K562 (cell line): ENCODE measurements around the gene B3GALT4. TPM values are rescaled to one million over a fixed set of nuclear protein-coding genes. Genes with fewer than 3 reads are reported as not detected.

ENCODE experiments used
- BCOR ChIP-seq: fragments of 450-650 bp; IDR thresholded peaks from 2 replicates; pipeline ENCODE4 v1.6.1; 2016
- BRCA1 ChIP-seq, 2 experiments: fragments of 450-650 bp in 1 of 2; sonication (generic) in 1 of 2; formaldehyde crosslinking in 1 of 2; IDR thresholded peaks; 2 replicates each; pipeline versions ENCODE4 v1.5.0 to v1.6.1; 2017 to 2020; ENCODE audit warnings: mild to moderate bottlenecking in 1 of 2, missing genetic modification reagents in 1 of 2
- CEBPB ChIP-seq: fragments of 450-650 bp; IDR thresholded peaks from 2 replicates; pipeline ENCODE4 v1.6.1; 2016; ENCODE audit warnings: missing genetic modification characterization, missing compliant biosample characterization
- CHD1 ChIP-seq: fragments of 200-600 bp; sonication (generic); IDR thresholded peaks from one replicate; pipeline ENCODE4 v1.6.1; 2012; ENCODE audit warnings: mild to moderate bottlenecking, moderate library complexity, low read length, inconsistent platforms
- ELF1 ChIP-seq: fragments of 200-800 bp; sonication (Bioruptor generic); IDR thresholded peaks from 2 replicates; pipeline ENCODE4 v1.6.1; 2016; ENCODE audit warnings: missing genetic modification characterization, missing compliant biosample characterization
- ETV5 ChIP-seq: sonication (generic); formaldehyde crosslinking; IDR thresholded peaks from 2 replicates; pipeline ENCODE4 v1.4.0; 2020; ENCODE audit warnings: low read depth, mild to moderate bottlenecking, missing genetic modification reagents
- ETV6 ChIP-seq, 3 experiments: fragments of 150-350 bp in 1 of 3; sonication (generic) in 1 of 3; formaldehyde crosslinking in 1 of 3; IDR thresholded peaks; 2 replicates each; pipeline versions ENCODE4 v1.6.1 to v1.8.0; 2014 to 2022; ENCODE audit warnings: borderline replicate concordance in 2 of 3, low read depth in 2 of 3, antibody characterized with exemption in 1 of 3, low read length in 1 of 3, mild to moderate bottlenecking in 1 of 3, missing genetic modification reagents in 1 of 3
- KDM1A ChIP-seq, 2 experiments: fragments of 450-650 bp; IDR thresholded peaks; 2 replicates each; pipeline ENCODE4 v1.6.1; 2016; ENCODE audit warnings: mild to moderate bottlenecking in 2 of 2
- MAFF ChIP-seq: IDR thresholded peaks from 2 replicates; pipeline ENCODE4 v1.6.1; 2012; ENCODE audit warnings: low read length, improper control_type of control experiment
- MAX ChIP-seq: sonication (generic); formaldehyde crosslinking; IDR thresholded peaks from 2 replicates; pipeline ENCODE4 v1.9.0; 2022; ENCODE audit warnings: mild to moderate bottlenecking, missing genetic modification reagents
- MTA3 ChIP-seq: fragments of 450-650 bp; formaldehyde crosslinking; IDR thresholded peaks from 2 replicates; pipeline ENCODE4 v1.6.1; 2017; ENCODE audit warnings: mild to moderate bottlenecking, borderline replicate concordance
- PBX2 ChIP-seq, 2 experiments: IDR thresholded peaks in 1 of 2; conservative IDR thresholded peaks in 1 of 2; 2 replicates each; pipeline ENCODE4 v1.6.1; 2016; ENCODE audit warnings: low read depth in 2 of 2, mild to moderate bottlenecking in 1 of 2, missing compliant biosample characterization in 1 of 2, missing genetic modification characterization in 1 of 2, moderate library complexity in 1 of 2
- PHTF2 ChIP-seq: fragments of 250-450 bp; sonication (Bioruptor Pico); IDR thresholded peaks from 2 replicates; pipeline ENCODE4 v1.5.0; 2021; ENCODE audit warnings: mild to moderate bottlenecking
- PTTG1 ChIP-seq: fragments of 450-650 bp; IDR thresholded peaks from 2 replicates; pipeline ENCODE4 v1.6.1; 2016; ENCODE audit warnings: low read depth, mild to moderate bottlenecking, missing genetic modification characterization, missing compliant biosample characterization
- SIN3B ChIP-seq: fragments of 450-650 bp; IDR thresholded peaks from 2 replicates; pipeline ENCODE4 v1.6.1; 2017; ENCODE audit warnings: low read depth, mild to moderate bottlenecking, moderate library complexity
- SMAD3 ChIP-seq: fragments of 450-650 bp; formaldehyde crosslinking; conservative IDR thresholded peaks from 2 replicates; pipeline ENCODE4 v1.4.0; 2020; ENCODE audit warnings: mild to moderate bottlenecking
- SOX6 ChIP-seq: fragments of 450-650 bp; IDR thresholded peaks from 2 replicates; pipeline ENCODE4 v1.6.1; 2014; ENCODE audit warnings: mild to moderate bottlenecking
- TCF7L2 ChIP-seq: fragments of 150-350 bp; IDR thresholded peaks from 2 replicates; pipeline ENCODE4 v1.6.1; 2016; ENCODE audit warnings: low read depth, mild to moderate bottlenecking, low read length, moderate library complexity
- TSC22D4 ChIP-seq: fragments of 450-650 bp; IDR thresholded peaks from 2 replicates; pipeline ENCODE4 v1.6.1; 2016; ENCODE audit warnings: missing genetic modification characterization, missing biosample characterization, control low read depth
- ZBTB7A ChIP-seq: IDR thresholded peaks from 2 replicates; pipeline ENCODE4 v1.6.1; 2011; ENCODE audit warnings: low read depth, mild to moderate bottlenecking, low read length, moderate library complexity, borderline replicate concordance; ENCODE audit not compliant: control insufficient read depth
- ZFP30 ChIP-seq: fragments of 250-450 bp; sonication (Bioruptor Pico); IDR thresholded peaks from 2 replicates; pipeline ENCODE4 v1.8.0; 2022; ENCODE audit warnings: moderate library complexity, mild to moderate bottlenecking, inconsistent platforms, borderline replicate concordance
- ZFX ChIP-seq: sonication (generic); formaldehyde crosslinking; IDR thresholded peaks from 2 replicates; pipeline ENCODE4 v1.8.0; 2022; ENCODE audit warnings: mild to moderate bottlenecking, missing genetic modification reagents, moderate library complexity
- ZNF212 ChIP-seq: fragments of 450-650 bp; formaldehyde crosslinking; IDR thresholded peaks from 2 replicates; pipeline ENCODE4 v1.4.0; 2020; ENCODE audit warnings: mild to moderate bottlenecking
- ZNF232 ChIP-seq: sonication (generic); formaldehyde crosslinking; IDR thresholded peaks from 2 replicates; pipeline ENCODE4 v1.8.0; 2022; ENCODE audit warnings: mild to moderate bottlenecking, missing genetic modification reagents
- ZNF24 ChIP-seq: fragments of 450-650 bp; IDR thresholded peaks from 2 replicates; pipeline ENCODE4 v1.6.1; 2016
- ZNF354B ChIP-seq: fragments of 250-450 bp; sonication (Bioruptor Pico); IDR thresholded peaks from 2 replicates; pipeline ENCODE4 v1.4.0; 2020
- ZNF707 ChIP-seq: fragments of 250-450 bp; sonication (Bioruptor Pico); conservative IDR thresholded peaks from 2 replicates; pipeline ENCODE4 v1.8.0; 2022; ENCODE audit warnings: inconsistent platforms, mild to moderate bottlenecking, moderate library complexity
- polyA plus RNA-seq, 8 experiments: library from polyadenylated mRNA; depleted of rRNA in 4 of 8; stranded (reverse) in 5 of 8; unstranded in 3 of 8; fragments of >200 nt; fragmentation: Nextera tagmentation in 2 of 8; fragmentation: Illumina TruSeq in 1 of 8; extraction: Ambion mirVana in 2 of 8; extraction: Trizol in 1 of 8; gene quantifications; 2 replicates each; pipeline versions ENCODE4 v1.2.1 to v1.2.3, GENCODE V29; 2011 to 2014; ENCODE audit warnings: inconsistent platforms in 1 of 8, missing spikeins in 1 of 8
- total RNA-seq, 7 experiments: library from RNA; depleted of rRNA in 6 of 7; stranded (reverse); fragments of >200 nt in 6 of 7; fragmentation: Illumina TruSeq in 2 of 7; extraction: Trizol in 2 of 7; gene quantifications; 2 replicates each; pipeline versions ENCODE4 v1.2.1 to v1.2.3, GENCODE V29; 2011 to 2021; ENCODE audit warnings: low replicate concordance in 1 of 7

Gene B3GALT4
- total and polyA plus RNA-seq, 9 of the 15 experiments (the other 6 are each of a cell fraction or from before 2014, with no cell fraction given), result 0.11 to 1.3 (median 0.53) TPM; not detected in 1

GRCh38 chr6:33276864-33277662 is at the start of gene B3GALT4 (continued):
- TF ChIP-seq ETV6 (IDR thresholded peaks at IDR 0.05; ENCODE audit: borderline replicate concordance in 1 of 2, low read depth in 2 of 2, low read length in 1 of 2) (peak in 1 of 2 experiments; percentile 73; a peak in 2 of 4 replicates), ETV6 (CRISPR knock-in tag; IDR thresholded peaks at IDR 0.05; ENCODE audit: borderline replicate concordance) (no peak), MTA3 (peak; percentile 96; the same call in 1 of the 2 replicates), KDM1A (IDR thresholded peaks at IDR 0.05) (peak in 1 of 2 experiments; percentile 38; a peak in 1 of 4 replicates), BRCA1 (IDR thresholded peaks at IDR 0.05) (no peak), BRCA1 (CRISPR knock-in tag; IDR thresholded peaks at IDR 0.05) (0 out of 2 replicates have a peak, but pooled peaks have one; percentile 79), PHTF2 (CRISPR knock-in tag) (no peak), ZNF232 (CRISPR knock-in tag) (no peak), ZFP30 (no peak), ELF1 (tag) (peak; percentile 96), PTTG1 (tag) (no peak), BCOR (no peak), CHD1 (no peak), SMAD3 (CRISPR knock-in tag) (peak; percentile 73), TSC22D4 (no peak), ZNF354B (CRISPR knock-in tag) (no peak), ZNF212 (CRISPR knock-in tag) (0 out of 2 replicates have a peak, but pooled peaks have one; percentile 28), ZNF707 (CRISPR knock-in tag) (no peak), MAX (CRISPR knock-in tag) (peak; percentile 90), SOX6 (peak; percentile 73), ZFX (peak; percentile 84), PBX2 (CRISPR knock-in tag; IDR thresholded peaks at IDR 0.05; ENCODE audit: low read depth) (no peak), PBX2 (tag; conservative IDR thresholded peaks at IDR 0.05; ENCODE audit: low read depth) (no peak), ETV5 (CRISPR knock-in tag) (peak; percentile 90; the same call in 1 of the 2 replicates), SIN3B (peak; percentile 70), ZNF24 (peak; percentile 80), TCF7L2 (no peak), ZBTB7A (peak; percentile 88), CEBPB (tag) (no peak), MAFF (no peak)
